COLO829 (cell line): ENCODE measurements around the gene MRPL50.
A peak's percentile ranks its signal among the peaks of the same experiment; 100 is the strongest.

Experiments used
- DNase-seq: peaks from one replicate; pipeline ENCODE4 v3.0.0; 2012; ENCODE audit warnings: low spot score

Gene MRPL50

GRCh38 chr9:101398068-101398929 lies at the start of gene MRPL50, which contains the start of gene ZNF189:
TSS of gene MRPL50 (minus strand) at chr9:101398618. CDS start at chr9:101398592, 26 bp downstream.
TSS of gene ZNF189 (plus strand) at chr9:101398851. CDS start at chr9:101399157, 306 bp downstream.
- DNase-seq = peak; percentile 99

DNA sequence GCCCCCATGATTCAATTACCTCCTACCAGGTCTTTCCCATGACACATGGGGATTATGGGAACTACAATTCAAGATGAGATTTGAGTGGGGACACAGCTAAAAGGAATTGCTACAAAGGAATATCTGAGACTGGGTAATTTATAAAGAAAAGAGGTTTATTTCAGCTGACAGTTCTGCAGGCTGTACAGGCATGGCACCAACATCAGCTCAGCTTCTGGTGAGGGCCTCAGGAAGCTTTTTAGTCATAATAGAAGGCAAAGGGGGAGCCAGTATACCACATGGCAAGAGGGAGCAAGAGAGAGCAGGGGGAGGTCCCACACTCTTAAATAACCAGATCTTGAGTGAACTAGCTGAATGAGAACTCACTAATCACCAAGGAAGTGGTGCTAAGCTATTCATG lies 48.3 kb upstream of the MRPL50 start:
- DNase-seq = no peak

GRCh38 chr9:101445353-101446029 lies 47.1 kb upstream of the MRPL50 start:
- DNase-seq = no peak

- no peak for DNase-seq
Measured at GRCh38 chr9:101443364-101443771, 45.0 kb upstream of the MRPL50 start.

- no peak for DNase-seq
Measured at GRCh38 chr9:101442736-101443135, 44.3 kb upstream of the MRPL50 start.

GRCh38 chr9:101442318-101442717 lies 43.9 kb upstream of the MRPL50 start:
- DNase-seq = no peak

GRCh38 chr9:101440714-101441230 lies 42.4 kb upstream of the MRPL50 start:
- DNase-seq = no peak

DNA sequence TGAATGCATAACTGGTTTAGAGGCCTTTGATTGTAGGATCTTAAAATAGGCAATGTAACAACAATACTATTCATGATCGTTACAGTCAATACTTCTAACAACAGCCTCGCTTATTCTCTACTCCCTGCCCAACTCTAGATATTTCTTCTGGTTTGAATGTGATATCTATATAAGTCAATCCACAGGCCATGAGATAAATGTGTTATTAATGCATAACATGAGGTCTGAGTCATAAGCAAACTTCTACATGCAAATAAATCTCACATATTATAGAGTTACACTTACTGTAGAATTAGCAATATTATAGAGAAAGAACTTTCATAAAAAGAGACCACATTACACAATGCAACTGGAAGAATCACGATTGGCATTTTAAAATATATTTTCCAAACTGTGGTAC lies 40.1 kb upstream of the MRPL50 start:
- DNase-seq = peak; percentile 38

DNA sequence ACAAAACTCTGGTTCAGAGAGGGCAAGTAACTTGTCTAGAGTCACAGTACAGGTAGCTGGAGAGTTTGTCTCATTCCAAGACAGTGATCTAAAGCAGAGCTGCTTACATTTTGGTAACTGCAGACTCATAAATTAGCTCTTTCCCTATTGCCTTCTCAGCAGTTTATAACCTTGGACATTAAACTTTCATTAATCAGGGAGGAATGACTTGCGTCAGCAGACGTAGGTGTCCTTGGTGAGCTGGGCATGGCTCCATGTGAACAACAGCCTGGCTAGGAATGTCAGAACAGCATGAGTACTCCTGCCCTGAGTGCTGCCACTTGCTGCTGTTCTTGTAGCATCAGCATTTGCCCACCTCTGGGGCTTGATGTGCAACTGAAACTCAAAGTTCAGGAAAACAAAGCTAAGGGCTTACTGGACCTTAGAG lies 39.4 kb upstream of the MRPL50 start:
- no peak for DNase-seq

DNA sequence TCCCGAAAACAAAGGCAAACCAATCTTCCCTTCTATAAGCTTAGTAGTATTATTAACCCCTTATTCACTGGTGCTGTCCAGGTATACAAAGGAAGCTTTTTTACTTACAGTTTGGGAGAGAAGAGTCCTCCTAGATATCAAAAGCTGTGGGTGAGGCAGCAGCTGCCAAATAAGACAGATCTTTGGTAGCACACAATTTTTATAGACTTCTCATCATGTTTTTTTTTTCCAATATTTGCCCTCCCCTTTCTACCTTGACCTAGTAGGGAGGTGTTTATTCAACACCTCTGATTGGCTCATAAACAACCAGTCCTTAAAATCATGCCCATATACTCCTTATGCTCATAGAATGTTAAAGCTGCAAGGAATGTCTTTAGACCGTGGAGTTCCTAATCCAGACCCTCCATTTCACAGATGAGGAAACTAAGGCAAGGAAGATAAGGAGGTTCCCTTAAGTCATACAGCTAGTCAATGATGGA lies 37.2 kb upstream of the MRPL50 start, which contains the start of gene ALDOB:
TSS of gene ALDOB (minus strand) at position 174 of the 479 bp plus-strand sequence. CDS start 4,887 bp downstream, outside the sequence.
- no peak for DNase-seq

- no peak for DNase-seq
Measured at GRCh38 chr9:101434998-101435397, 36.6 kb upstream of the MRPL50 start.

GRCh38 chr9:101433229-101433628 lies 34.8 kb upstream of the MRPL50 start:
- no peak for DNase-seq

DNA sequence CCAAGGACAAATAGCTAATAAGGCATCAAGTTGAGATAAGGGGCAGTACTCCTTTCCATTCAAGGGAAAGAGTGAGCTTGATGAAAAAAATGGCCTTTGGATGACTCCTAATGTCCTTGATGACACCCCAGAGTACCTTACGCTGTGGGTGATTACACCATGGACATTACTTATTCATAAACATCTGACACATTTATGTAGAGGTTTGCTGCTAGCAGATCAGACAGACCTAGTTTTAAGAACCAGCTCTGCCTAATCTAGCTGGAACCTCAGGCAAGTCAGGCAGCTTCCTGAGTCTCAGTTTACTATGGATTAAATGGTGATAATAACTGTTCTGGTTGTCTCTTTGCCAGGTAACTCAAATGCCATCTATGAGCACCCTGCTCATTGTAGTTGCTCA lies 34.3 kb upstream of the MRPL50 start:
- DNase-seq = no peak

- no peak for DNase-seq
Measured at GRCh38 chr9:101432171-101432570, 33.8 kb upstream of the MRPL50 start.

- DNase-seq = no peak
Measured at GRCh38 chr9:101429736-101430135, 31.3 kb upstream of the MRPL50 start.

- DNase-seq = no peak
Measured at GRCh38 chr9:101428909-101429308, 30.5 kb upstream of the MRPL50 start.

GRCh38 chr9:101427957-101428655 lies 29.7 kb upstream of the MRPL50 start:
- no peak for DNase-seq

DNA sequence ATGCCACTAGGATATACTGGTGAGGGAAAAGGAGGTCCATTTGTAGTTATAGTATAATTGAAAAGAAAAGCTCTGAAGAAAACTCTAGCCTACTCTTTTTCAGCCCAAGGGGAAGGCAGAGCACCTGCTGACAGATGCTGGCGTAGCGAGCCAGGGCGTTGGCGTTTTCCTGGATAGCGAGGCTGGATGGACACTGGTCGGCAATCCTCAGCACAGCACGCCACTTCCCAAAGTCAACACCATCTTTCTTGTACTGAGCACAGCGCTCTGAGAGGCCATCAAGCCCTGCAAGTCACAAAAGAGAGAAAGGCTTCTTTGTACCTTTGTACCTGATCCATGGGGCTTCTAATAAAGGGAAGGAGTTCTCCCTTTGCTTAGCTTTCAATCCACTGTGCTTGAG lies 28.9 kb upstream of the MRPL50 start:
- no peak for DNase-seq

- no peak for DNase-seq
Measured at GRCh38 chr9:101421653-101422065, 23.2 kb upstream of the MRPL50 start.

DNA sequence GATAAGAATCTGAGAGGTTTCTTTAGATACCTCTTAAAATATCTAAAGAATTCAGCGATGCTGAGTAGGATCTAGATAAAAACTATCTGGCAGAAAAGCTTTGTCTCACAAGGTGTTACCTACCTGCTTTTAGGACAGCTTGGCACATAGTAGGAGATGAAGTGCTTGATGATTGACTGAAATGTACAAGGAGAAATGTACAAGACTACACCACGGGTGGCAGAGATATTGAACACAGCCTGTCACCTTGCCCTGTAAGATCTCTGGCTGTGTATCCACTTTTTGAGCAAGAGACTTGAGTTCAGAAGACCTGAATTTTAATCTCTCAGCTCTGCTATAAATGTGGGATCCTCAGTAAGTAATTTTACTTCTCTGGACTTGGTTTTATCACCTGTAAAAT lies 21.4 kb upstream of the MRPL50 start:
- no peak for DNase-seq

DNA sequence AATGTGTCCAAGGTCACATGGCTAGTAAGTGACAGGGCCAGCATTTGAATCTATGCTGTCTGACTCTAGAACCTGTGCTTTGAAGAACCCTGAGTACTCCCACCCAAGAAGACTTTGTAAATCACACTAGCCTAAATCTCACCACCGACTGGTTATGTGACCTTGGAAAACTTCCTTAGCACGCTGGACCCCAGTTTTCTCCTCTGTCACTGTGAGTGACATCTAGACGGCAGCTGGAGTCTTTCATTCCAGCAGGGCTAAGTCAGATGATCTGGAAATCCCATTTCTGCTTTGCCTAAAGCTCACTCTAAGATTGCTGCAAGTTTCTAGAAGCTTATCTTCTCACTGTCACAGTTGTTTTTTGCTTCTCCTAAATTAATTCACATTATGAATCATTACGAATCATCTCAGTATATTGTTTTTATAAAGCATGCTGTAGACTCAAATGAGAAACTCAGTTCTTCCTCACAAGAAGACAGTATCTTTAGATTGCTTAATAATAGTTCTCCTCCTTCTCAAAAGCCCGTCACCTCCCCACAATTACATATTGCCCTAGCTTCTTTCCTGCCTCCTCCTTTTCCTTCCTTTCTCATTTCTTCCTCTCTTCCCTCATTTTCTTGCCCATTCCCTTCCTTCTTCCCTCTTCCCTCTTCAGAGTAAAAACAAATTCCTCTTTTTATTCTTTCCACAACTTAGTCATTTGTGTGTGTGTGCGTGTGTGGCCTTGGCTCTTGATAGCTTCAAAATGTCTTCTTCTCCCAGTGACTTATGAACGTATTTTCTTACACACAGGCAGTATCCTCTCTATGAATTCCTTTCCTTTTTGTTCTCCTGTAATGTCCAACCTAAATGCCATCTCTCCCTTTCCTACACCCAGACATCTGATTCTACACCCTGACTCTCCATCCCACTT lies 20.4 kb upstream of the MRPL50 start:
- no peak for DNase-seq
